SK-N-SH treated with all-trans-retinoic acid at 6 μM for 48 hours (cell line): Measurements from ENCODE around the gene ULK1.

Source experiments
- ATAC-seq: fragments of 200-7000 bp; cut with Tn5 transposase; 3 replicates; pipeline ENCODE4 v1.9.1; 2020; ENCODE audit warnings: mild to moderate bottlenecking, moderate library complexity
- ARNTL ChIP-seq: fragments of 450-650 bp; formaldehyde crosslinking; IDR thresholded peaks from 2 replicates; pipeline ENCODE4 v1.5.0; 2020; ENCODE audit warnings: low read depth, mild to moderate bottlenecking, moderate library complexity, borderline replicate concordance
- BACH2 ChIP-seq: fragments of 250-450 bp; sonication (Bioruptor Pico); IDR thresholded peaks from 2 replicates; pipeline ENCODE4 v1.9.0; 2021; ENCODE audit warnings: mild to moderate bottlenecking, borderline replicate concordance
- CREB5 ChIP-seq: fragments of 250-450 bp; sonication (Bioruptor Pico); IDR thresholded peaks from 2 replicates; pipeline ENCODE4 v1.5.1; 2020; ENCODE audit warnings: low read depth, mild to moderate bottlenecking, moderate library complexity
- CSDC2 ChIP-seq: fragments of 250-450 bp; sonication (Bioruptor Pico); IDR thresholded peaks from 2 replicates; pipeline ENCODE4 v1.5.0; 2020; ENCODE audit warnings: mild to moderate bottlenecking, moderate library complexity
- CSRNP3 ChIP-seq: fragments of 250-450 bp; sonication (Bioruptor Pico); IDR thresholded peaks from 2 replicates; pipeline ENCODE4 v1.5.1; 2021; ENCODE audit warnings: mild to moderate bottlenecking, moderate library complexity
- ESRRG ChIP-seq: fragments of 250-450 bp; sonication (Bioruptor Pico); IDR thresholded peaks from 2 replicates; pipeline ENCODE4 v1.6.1; 2021; ENCODE audit warnings: mild to moderate bottlenecking
- ISL1 ChIP-seq: fragments of 250-450 bp; sonication (Bioruptor Pico); IDR thresholded peaks from 2 replicates; pipeline ENCODE4 v2.1.2; 2022; ENCODE audit warnings: mild to moderate bottlenecking, moderate library complexity
- OSR1 ChIP-seq: fragments of 250-450 bp; sonication (Bioruptor Pico); IDR thresholded peaks from 2 replicates; pipeline ENCODE4 v1.8.0; 2022; ENCODE audit warnings: moderate library complexity, mild to moderate bottlenecking, inconsistent platforms
- PATZ1 ChIP-seq: fragments of 250-450 bp; sonication (Bioruptor Pico); IDR thresholded peaks from 2 replicates; pipeline ENCODE4 v1.8.0; 2020; ENCODE audit warnings: mild to moderate bottlenecking, moderate library complexity, borderline replicate concordance
- POU6F1 ChIP-seq: fragments of 250-450 bp; sonication (Bioruptor Pico); IDR thresholded peaks from 2 replicates; pipeline ENCODE4 v1.8.0; 2021; ENCODE audit warnings: low read depth, mild to moderate bottlenecking, moderate library complexity, borderline replicate concordance
- PPARA ChIP-seq: fragments of 250-450 bp; sonication (Bioruptor Pico); IDR thresholded peaks from 2 replicates; pipeline ENCODE4 v1.5.0; 2020; ENCODE audit warnings: mild to moderate bottlenecking, borderline replicate concordance
- SNAI2 ChIP-seq: fragments of 250-450 bp; sonication (Bioruptor Pico); IDR thresholded peaks from 2 replicates; pipeline ENCODE4 v1.5.0; 2020; ENCODE audit warnings: mild to moderate bottlenecking, moderate library complexity
- TCF4 ChIP-seq: fragments of 250-450 bp; sonication (Bioruptor Pico); IDR thresholded peaks from 2 replicates; pipeline ENCODE4 v1.8.0; 2021; ENCODE audit warnings: mild to moderate bottlenecking, moderate library complexity, borderline replicate concordance
- TOX ChIP-seq: fragments of 250-450 bp; sonication (Bioruptor Pico); IDR thresholded peaks from 2 replicates; pipeline ENCODE4 v1.8.0; 2021; ENCODE audit warnings: mild to moderate bottlenecking, moderate library complexity, borderline replicate concordance
- TSHZ2 ChIP-seq: fragments of 250-450 bp; sonication (Bioruptor Pico); IDR thresholded peaks from 2 replicates; pipeline ENCODE4 v1.5.0; 2020; ENCODE audit warnings: mild to moderate bottlenecking, moderate library complexity
- ZFP3 ChIP-seq: fragments of 250-450 bp; sonication (Bioruptor Pico); IDR thresholded peaks from 2 replicates; pipeline ENCODE4 v1.5.0; 2020; ENCODE audit warnings: mild to moderate bottlenecking, moderate library complexity
- ZFP30 ChIP-seq: fragments of 450-650 bp; formaldehyde crosslinking; IDR thresholded peaks from 2 replicates; pipeline ENCODE4 v1.5.0; 2022; ENCODE audit warnings: mild to moderate bottlenecking, moderate library complexity
- ZNF565 ChIP-seq: fragments of 450-650 bp; formaldehyde crosslinking; conservative IDR thresholded peaks from 2 replicates; pipeline ENCODE4 v1.5.0; 2020; ENCODE audit warnings: low read depth, mild to moderate bottlenecking, moderate library complexity
- ZNF70 ChIP-seq: fragments of 450-650 bp; formaldehyde crosslinking; IDR thresholded peaks from 2 replicates; pipeline ENCODE4 v1.5.0; 2020; ENCODE audit warnings: mild to moderate bottlenecking, moderate library complexity
- ZNF8 ChIP-seq: fragments of 450-650 bp; formaldehyde crosslinking; IDR thresholded peaks from 2 replicates; pipeline ENCODE4 v1.5.0; 2020; ENCODE audit warnings: mild to moderate bottlenecking, moderate library complexity

The ULK1 gene

GRCh38 chr12:131903270-131904255, 9.1 kb downstream of the ULK1 start:
- TF ChIP-seq ESRRG (CRISPR knock-in tag) (no peak), ZFP3 (no peak), ARNTL (CRISPR knock-in tag) (no peak), SNAI2 (CRISPR knock-in tag) (no peak)
- ATAC-seq, result no peak

- ATAC-seq, result no peak
- no peak for TF ChIP-seq PATZ1 (CRISPR knock-in tag)
- no peak for TF ChIP-seq ZFP30
- no peak for TF ChIP-seq CSDC2 (CRISPR knock-in tag)
- no peak for TF ChIP-seq CREB5 (CRISPR knock-in tag)
- TF ChIP-seq OSR1 (CRISPR knock-in tag), result no peak
- TF ChIP-seq POU6F1 (CRISPR knock-in tag), result no peak
Observed at GRCh38 chr12:131904346-131904745, 9.9 kb downstream of the ULK1 start.

GRCh38 chr12:131905081-131905629, 10.7 kb downstream of the ULK1 start:
- TF ChIP-seq ESRRG (CRISPR knock-in tag) (no peak), OSR1 (CRISPR knock-in tag) (no peak), ARNTL (CRISPR knock-in tag) (no peak), POU6F1 (CRISPR knock-in tag) (no peak), TOX (no peak), TCF4 (CRISPR knock-in tag) (no peak)
- no peak for ATAC-seq

- TF ChIP-seq CSDC2 (CRISPR knock-in tag) (no peak), SNAI2 (CRISPR knock-in tag) (no peak), TSHZ2 (no peak), BACH2 (CRISPR knock-in tag) (no peak), PPARA (CRISPR knock-in tag) (no peak), ZNF8 (no peak), TCF4 (CRISPR knock-in tag) (no peak), ISL1 (CRISPR knock-in tag) (no peak), TOX (no peak), ZNF565 (no peak), OSR1 (CRISPR knock-in tag) (no peak), ZNF70 (CRISPR knock-in tag) (no peak), CREB5 (CRISPR knock-in tag) (no peak), ESRRG (CRISPR knock-in tag) (no peak), CSRNP3 (CRISPR knock-in tag) (no peak), ZFP30 (no peak)
- TF ChIP-seq, all 23 proteins: peak for 0
- no peak for ATAC-seq
Observed at GRCh38 chr12:131905630-131906091, 11.2 kb downstream of the ULK1 start.
